ENCODE measurements around the gene FYCO1. TPM values are rescaled to one million over a fixed set of nuclear protein-coding genes. Genes with fewer than 3 reads are reported as not detected.

Gene FYCO1
- total and polyA plus RNA-seq, 2 of the 13 experiments (the other 11 are each of a cell fraction or from before 2014, with no cell fraction given): 2.7 to 4.2 TPM

DNA sequence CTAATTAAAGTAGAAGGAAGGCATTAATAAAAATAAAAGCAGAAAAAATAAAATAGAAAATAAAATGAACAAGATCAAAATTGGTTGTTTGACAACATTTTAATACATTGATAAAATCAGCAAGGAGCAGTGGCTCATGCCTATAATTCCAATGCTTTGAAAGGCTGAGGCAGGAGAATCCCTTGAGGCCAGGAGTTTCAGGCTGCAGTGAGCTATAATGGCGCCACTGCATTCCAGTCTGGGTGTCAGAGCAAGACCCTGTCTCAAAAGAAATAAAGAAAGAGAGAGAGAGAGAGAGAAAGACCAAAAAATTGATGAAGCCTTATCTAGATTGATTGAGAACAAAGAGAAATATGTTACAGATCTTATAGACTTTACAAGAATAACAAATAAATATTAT, 29.5 kb upstream of the FYCO1 start (continued):
- TF ChIP-seq, protein P1, sequence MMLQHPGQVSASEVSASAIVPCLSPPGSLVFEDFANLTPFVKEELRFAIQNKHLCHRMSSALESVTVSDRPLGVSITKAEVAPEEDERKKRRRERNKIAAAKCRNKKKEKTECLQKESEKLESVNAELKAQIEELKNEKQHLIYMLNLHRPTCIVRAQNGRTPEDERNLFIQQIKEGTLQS (CRISPR knock-in tag; IDR thresholded peaks at IDR 0.05): no peak

DNA sequence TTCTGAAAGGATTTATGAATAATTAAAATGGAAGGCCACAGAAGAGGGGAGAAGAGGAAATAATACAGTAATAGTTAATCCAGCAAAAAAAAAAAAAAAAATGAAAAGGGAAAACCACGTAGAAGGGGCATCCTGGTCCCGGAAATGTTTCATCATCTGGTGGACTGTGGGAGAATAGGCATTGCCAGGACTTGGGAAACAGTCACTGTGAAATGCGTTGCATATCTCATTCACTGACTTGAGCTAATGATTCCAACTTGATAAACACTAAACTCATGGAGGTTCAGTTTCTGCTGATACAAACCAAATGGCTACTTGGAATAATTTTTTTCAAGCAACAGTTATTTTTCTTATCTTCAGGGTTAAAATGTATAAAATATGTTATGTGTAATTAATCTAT, 28.5 kb upstream of the FYCO1 start:
- WGBS (ENCODE audit: low lambda C conversion rate): 2% methylated on average over 3 of the region's 3 CpGs
- CTCF ChIA-PET (ENCODE audit: low intra/inter-chr PET ratio, low total read pairs): no interaction called here
- TF ChIP-seq, protein P2, sequence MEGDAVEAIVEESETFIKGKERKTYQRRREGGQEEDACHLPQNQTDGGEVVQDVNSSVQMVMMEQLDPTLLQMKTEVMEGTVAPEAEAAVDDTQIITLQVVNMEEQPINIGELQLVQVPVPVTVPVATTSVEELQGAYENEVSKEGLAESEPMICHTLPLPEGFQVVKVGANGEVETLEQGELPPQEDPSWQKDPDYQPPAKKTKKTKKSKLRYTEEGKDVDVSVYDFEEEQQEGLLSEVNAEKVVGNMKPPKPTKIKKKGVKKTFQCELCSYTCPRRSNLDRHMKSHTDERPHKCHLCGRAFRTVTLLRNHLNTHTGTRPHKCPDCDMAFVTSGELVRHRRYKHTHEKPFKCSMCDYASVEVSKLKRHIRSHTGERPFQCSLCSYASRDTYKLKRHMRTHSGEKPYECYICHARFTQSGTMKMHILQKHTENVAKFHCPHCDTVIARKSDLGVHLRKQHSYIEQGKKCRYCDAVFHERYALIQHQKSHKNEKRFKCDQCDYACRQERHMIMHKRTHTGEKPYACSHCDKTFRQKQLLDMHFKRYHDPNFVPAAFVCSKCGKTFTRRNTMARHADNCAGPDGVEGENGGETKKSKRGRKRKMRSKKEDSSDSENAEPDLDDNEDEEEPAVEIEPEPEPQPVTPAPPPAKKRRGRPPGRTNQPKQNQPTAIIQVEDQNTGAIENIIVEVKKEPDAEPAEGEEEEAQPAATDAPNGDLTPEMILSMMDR (CRISPR knock-in tag; IDR thresholded peaks at IDR 0.05): no peak
- TF ChIP-seq, protein P3, sequence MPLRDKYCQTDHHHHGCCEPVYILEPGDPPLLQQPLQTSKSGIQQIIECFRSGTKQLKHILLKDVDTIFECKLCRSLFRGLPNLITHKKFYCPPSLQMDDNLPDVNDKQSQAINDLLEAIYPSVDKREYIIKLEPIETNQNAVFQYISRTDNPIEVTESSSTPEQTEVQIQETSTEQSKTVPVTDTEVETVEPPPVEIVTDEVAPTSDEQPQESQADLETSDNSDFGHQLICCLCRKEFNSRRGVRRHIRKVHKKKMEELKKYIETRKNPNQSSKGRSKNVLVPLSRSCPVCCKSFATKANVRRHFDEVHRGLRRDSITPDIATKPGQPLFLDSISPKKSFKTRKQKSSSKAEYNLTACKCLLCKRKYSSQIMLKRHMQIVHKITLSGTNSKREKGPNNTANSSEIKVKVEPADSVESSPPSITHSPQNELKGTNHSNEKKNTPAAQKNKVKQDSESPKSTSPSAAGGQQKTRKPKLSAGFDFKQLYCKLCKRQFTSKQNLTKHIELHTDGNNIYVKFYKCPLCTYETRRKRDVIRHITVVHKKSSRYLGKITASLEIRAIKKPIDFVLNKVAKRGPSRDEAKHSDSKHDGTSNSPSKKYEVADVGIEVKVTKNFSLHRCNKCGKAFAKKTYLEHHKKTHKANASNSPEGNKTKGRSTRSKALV (CRISPR knock-in tag; IDR thresholded peaks at IDR 0.05): no peak
- TF ChIP-seq ZFP41 (CRISPR knock-in tag; IDR thresholded peaks at IDR 0.05; ENCODE audit: borderline replicate concordance) (no peak), ZFP36L1 (CRISPR knock-in tag; IDR thresholded peaks at IDR 0.05) (no peak), ZNF619 (CRISPR knock-in tag; IDR thresholded peaks at IDR 0.05) (no peak), GATA4 (IDR thresholded peaks at IDR 0.05; ENCODE audit: borderline replicate concordance, low read depth) (no peak), SP140L (CRISPR knock-in tag; IDR thresholded peaks at IDR 0.05; ENCODE audit: borderline replicate concordance) (no peak)
- TF ChIP-seq, protein P4, sequence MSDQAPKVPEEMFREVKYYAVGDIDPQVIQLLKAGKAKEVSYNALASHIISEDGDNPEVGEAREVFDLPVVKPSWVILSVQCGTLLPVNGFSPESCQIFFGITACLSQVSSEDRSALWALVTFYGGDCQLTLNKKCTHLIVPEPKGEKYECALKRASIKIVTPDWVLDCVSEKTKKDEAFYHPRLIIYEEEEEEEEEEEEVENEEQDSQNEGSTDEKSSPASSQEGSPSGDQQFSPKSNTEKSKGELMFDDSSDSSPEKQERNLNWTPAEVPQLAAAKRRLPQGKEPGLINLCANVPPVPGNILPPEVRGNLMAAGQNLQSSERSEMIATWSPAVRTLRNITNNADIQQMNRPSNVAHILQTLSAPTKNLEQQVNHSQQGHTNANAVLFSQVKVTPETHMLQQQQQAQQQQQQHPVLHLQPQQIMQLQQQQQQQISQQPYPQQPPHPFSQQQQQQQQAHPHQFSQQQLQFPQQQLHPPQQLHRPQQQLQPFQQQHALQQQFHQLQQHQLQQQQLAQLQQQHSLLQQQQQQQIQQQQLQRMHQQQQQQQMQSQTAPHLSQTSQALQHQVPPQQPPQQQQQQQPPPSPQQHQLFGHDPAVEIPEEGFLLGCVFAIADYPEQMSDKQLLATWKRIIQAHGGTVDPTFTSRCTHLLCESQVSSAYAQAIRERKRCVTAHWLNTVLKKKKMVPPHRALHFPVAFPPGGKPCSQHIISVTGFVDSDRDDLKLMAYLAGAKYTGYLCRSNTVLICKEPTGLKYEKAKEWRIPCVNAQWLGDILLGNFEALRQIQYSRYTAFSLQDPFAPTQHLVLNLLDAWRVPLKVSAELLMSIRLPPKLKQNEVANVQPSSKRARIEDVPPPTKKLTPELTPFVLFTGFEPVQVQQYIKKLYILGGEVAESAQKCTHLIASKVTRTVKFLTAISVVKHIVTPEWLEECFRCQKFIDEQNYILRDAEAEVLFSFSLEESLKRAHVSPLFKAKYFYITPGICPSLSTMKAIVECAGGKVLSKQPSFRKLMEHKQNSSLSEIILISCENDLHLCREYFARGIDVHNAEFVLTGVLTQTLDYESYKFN (CRISPR knock-in tag; conservative IDR thresholded peaks at IDR 0.05): no peak
- TF ChIP-seq, protein P5, sequence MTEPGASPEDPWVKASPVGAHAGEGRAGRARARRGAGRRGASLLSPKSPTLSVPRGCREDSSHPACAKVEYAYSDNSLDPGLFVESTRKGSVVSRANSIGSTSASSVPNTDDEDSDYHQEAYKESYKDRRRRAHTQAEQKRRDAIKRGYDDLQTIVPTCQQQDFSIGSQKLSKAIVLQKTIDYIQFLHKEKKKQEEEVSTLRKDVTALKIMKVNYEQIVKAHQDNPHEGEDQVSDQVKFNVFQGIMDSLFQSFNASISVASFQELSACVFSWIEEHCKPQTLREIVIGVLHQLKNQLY (CRISPR knock-in tag; IDR thresholded peaks at IDR 0.05): no peak
- TF ChIP-seq, protein P6, sequence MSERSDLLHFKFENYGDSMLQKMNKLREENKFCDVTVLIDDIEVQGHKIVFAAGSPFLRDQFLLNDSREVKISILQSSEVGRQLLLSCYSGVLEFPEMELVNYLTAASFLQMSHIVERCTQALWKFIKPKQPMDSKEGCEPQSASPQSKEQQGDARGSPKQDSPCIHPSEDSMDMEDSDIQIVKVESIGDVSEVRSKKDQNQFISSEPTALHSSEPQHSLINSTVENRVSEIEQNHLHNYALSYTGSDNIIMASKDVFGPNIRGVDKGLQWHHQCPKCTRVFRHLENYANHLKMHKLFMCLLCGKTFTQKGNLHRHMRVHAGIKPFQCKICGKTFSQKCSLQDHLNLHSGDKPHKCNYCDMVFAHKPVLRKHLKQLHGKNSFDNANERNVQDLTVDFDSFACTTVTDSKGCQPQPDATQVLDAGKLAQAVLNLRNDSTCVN (CRISPR knock-in tag; IDR thresholded peaks at IDR 0.05; ENCODE audit: borderline replicate concordance): no peak

More for the DNA sequence above, 28.5 kb upstream of the FYCO1 start:
- Histone ChIP-seq H3K27ac (ENCODE audit: extremely low read length, insufficient read depth, low read length) (no peak overlapping the region), H3K4me1 (ENCODE audit: insufficient read depth, low read length) (no peaks in the 10 kb centered on the region), H3K79me2 (ENCODE audit: insufficient read depth, low read length) (no peaks in the 10 kb centered on the region), H4K20me1 (ENCODE audit: insufficient read depth, low read length) (no peaks in the 10 kb centered on the region), H3K27me3 (ENCODE audit: control insufficient read depth in 1 of 2, insufficient read depth in 2 of 2, low read length in 2 of 2) (peaks cover 2 to 9% of the 10 kb centered on the region in 2 experiments; a peak in 2 of 5 replicates), H3K36me3 (replicated peaks in 1 of 2; ENCODE audit: control insufficient read depth in 1 of 2, insufficient read depth in 2 of 2, low read length in 2 of 2) (no peaks in the 10 kb centered on the region), H3K9me3 (ENCODE audit: low read length) (peaks cover 7% of the 10 kb centered on the region), H3K4me2 (ENCODE audit: low read depth, low read length) (no peak overlapping the region), H3K9ac (ENCODE audit: insufficient read depth, low read depth, low read length) (no peak overlapping the region), H3K4me3 (replicated peaks in 1 of 3; ENCODE audit: insufficient read depth in 1 of 3, low read depth in 2 of 3, low read length in 3 of 3) (no peak overlapping the region), H2AFZ (ENCODE audit: low read length) (no peak overlapping the region)
- no peak for FAIRE-seq
- in situ Hi-C loops (cut with HindIII; ENCODE audit: extremely low pct_ligation_motif_present, low pct_unique_long_range_greater_than_20kb): no loop called here
- DNase-seq (ENCODE audit: low spot score): no peak
- BruUV-seq (replicated peaks): no TSS peak
- POLR2A ChIA-PET: no interaction called here
- ATAC-seq: no peak
- intact Hi-C loops (cut with micrococcal nuclease; ENCODE audit: unreplicated experiment): no loop called here

Measured in HepG2 (cell line).